ENCODE results near the gene ANKRD40.
"Not testable (repeated sequence)": the region's sequence is repeated elsewhere in the genome, so short reads cannot be mapped to it uniquely, and the experiment has no call there.

ANKRD40 gene

DNA sequence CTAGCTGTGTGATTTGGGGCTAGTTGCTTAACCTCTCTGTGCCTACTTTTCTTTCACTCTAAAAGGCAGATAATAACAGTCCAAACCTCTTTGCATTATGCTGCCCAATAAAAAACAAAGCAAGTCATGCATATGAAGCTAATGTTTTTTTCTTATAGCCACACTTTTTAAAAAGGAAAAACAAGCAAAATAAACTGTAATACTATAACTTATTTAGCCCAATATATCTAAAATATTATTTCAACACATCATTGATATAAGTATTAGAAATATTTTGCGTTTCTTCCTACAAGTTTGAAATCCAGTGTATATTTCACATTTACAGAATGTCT, 22.4 kb downstream of the ANKRD40 start:
- DNase-seq, result no peak

DNA sequence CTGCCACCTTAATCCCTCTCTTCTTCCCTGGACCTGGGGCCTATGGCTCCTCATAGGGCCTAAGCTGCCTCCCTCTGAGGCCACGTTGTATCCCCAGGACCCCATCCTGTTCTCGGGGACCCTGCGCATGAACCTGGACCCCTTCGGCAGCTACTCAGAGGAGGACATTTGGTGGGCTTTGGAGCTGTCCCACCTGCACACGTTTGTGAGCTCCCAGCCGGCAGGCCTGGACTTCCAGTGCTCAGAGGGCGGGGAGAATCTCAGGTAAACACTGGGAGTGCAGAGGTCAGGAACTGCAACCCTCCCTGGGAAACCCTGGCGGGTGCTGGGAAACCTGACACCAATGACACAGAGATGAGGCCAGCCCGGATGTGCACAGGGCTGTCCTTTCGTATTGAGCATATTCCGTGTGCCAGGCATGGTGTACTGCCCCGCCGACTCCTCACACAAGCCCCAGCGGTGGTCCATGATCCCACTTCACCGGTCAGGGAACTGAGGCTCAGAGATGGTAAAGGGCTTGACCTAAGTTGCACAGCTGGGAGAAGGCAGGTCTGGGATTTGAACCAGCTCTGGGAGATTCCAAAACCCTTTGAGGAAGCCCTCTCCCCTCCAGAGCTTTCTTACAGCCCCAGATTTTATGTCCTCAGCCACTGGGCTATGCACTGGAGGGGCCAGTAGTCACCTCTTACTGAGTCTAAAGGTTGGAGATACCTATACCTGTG, 22.9 kb downstream of the ANKRD40 start:
- DNase-seq, result no peak

DNA sequence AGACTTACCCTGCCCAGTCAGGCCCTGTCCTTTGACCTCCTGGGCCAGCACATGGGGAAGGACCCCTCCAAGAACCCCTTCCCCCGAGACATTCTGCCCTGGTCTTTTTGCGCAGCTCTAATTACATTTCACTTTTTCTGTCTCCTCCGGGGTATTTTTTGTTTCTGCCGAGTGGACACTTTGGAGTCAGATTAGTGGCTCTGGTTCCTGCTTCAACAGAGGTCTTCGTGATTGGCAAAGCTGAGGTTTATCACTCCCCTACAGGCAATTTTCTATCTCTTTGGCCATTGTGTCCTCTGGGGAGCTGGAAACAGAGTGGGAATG, 23.5 kb downstream of the ANKRD40 start:
- no peak for DNase-seq

- DNase-seq, result no peak
Observed at GRCh38 chr17:50683434-50684287, 24.1 kb downstream of the ANKRD40 start.

DNA sequence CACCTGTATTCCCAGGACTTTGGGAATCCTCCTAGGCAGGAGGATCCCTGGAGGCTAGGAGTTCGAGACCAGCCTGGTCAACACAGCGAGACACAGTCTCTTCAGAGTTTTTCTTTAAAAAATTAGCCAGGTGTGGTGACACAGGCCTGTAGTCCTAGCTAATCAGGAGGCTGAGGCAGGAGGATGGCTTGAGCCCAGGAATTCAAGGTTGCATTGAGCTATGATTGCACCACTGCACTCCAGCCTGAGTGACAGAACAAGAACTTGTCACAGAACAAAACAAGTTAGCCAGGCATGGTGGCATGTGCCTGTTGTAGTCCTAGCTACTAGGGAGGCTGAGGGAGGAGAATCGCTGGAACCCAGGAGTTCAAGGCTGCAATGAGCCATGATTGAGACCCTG, 24.8 kb downstream of the ANKRD40 start:
- no peak for DNase-seq

DNA sequence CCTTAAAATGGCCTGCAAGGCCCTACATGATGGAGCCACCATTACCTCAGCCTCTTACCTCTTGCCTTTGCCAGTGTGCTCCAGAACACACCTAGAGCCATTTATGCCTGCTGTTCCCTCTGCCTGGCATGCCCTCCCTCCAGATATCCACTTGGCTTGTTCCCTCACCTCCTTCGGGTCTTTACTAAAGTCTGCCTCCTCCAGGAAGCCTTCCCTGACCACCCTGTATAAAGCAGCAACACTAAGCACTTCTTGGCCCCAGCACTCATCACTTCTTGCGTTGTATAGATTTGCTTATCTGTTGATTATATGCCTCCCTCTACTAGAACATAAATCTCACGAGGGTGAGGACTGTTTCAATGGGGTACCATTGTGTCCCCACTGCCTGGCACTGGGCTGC, 25.3 kb downstream of the ANKRD40 start:
- DNase-seq, result no peak

GRCh38 chr17:50681263-50682200, 26.2 kb downstream of the ANKRD40 start:
- DNase-seq, result no peak

GRCh38 chr17:50680543-50681262, 27.0 kb downstream of the ANKRD40 start:
- DNase-seq, result not testable (repeated sequence)

DNA sequence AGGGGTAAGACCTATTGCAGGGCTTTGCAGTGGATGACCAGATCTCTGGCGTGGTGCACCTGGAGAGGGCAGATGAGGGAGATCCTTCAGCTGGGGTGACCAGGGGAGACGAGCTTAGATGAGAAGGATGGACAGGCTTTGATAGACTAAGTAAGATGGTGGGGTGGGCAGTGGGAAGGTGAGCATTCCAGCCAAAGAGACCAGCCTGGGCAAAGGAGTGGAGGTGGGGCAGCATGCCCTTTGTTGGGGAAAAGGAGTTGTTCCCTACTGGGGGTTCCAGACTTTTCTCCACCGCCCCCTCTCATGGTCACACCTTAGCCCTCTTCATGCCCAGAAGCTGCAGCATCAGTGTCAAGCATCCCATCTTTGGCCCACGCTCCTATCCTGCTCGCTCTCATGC, 27.6 kb downstream of the ANKRD40 start:
- DNase-seq, result no peak

GRCh38 chr17:50679008-50679544, 28.6 kb downstream of the ANKRD40 start:
- no peak for DNase-seq

DNA sequence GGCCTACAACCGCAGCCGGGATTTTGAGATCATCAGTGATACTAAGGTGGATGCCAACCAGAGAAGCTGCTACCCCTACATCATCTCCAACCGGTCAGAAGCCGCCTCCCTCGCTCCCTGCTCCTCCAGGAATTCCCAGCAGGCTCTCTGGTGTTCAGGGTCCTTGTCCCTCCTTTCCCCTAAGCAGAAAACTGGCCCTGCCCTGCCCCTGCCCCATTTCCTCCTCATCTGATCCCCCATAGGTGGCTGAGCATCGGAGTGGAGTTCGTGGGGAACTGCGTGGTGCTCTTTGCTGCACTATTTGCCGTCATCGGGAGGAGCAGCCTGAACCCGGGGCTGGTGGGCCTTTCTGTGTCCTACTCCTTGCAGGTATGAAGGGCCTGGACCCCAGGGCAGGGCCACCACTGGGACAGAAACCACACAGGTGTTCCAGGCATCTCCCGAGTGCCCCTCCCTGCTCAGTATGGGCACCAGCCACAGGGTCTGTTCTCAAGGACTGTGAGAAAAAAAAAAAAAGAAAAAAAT, 29.8 kb downstream of the ANKRD40 start:
- no peak for DNase-seq

DNA sequence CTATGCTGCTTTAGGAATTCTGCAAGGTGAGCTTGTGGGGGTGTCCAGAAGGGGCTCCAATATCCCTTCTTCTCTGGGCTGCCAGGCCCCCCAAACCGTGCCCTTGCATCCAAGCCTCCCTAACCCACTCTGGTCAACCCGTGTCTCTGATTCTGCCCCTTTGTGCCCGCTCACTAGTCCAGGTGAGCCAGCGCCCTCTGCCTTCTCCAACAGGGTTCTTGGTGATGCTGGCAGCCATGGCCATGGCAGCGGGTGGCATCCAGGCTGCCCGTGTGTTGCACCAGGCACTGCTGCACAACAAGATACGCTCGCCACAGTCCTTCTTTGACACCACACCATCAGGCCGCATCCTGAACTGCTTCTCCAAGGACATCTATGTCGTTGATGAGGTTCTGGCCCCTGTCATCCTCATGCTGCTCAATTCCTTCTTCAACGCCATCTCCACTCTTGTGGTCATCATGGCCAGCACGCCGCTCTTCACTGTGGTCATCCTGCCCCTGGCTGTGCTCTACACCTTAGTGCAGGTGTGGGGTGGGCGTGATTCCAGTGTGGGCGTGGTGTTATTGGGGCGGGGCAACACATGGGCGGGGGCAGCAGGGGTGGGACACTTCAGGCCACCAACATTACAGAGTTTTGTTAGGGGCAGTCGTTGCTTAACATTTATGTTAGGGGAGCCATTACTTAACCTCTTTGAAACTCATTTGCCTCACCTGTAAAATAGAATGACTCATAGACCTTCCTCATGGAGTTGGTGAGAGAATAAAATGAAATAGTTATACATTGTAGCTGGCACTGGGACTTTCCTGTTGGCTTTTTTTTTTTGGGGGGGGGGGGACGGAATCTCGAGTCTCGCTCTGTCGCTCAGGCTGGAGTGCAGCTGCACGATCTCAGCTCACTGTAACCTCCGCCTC, 31.4 kb downstream of the ANKRD40 start:
- no peak for DNase-seq

DNA sequence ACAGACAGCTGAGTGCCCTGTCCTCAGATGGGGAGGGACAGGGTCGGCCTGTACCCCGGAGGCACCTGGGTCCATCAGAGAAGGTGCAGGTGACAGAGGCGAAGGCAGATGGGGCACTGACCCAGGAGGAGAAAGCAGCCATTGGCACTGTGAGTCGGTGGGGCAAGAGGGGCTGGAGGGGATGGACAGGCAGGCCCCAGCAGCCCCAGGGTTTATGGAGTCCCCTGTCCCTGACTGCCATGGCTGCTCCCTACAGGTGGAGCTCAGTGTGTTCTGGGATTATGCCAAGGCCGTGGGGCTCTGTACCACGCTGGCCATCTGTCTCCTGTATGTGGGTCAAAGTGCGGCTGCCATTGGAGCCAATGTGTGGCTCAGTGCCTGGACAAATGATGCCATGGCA, 32.1 kb downstream of the ANKRD40 start:
- DNase-seq, result no peak

- DNase-seq, result no peak
Observed at GRCh38 chr17:50675190-50675589, 32.5 kb downstream of the ANKRD40 start.

- DNase-seq, result no peak
Observed at GRCh38 chr17:50672831-50673551, 34.7 kb downstream of the ANKRD40 start.

DNA sequence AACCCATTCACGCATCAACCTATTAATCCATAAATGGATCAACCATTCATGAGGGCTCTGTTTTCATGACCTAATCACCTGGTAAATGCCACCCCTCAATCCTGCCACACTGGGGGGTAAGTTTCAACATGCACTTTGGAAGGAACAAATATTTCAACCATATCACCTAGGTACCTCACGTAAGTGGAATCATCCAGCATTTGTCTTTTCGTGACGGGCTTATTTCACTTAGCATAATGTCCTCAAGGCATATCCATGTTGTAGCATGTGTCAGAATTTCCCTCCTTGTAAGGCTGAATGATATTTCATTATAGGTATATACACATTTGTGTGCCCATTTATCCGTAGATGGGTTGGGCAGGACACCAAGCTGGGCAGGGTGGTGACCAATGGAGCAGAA, 35.6 kb downstream of the ANKRD40 start:
- DNase-seq, result no peak

DNA sequence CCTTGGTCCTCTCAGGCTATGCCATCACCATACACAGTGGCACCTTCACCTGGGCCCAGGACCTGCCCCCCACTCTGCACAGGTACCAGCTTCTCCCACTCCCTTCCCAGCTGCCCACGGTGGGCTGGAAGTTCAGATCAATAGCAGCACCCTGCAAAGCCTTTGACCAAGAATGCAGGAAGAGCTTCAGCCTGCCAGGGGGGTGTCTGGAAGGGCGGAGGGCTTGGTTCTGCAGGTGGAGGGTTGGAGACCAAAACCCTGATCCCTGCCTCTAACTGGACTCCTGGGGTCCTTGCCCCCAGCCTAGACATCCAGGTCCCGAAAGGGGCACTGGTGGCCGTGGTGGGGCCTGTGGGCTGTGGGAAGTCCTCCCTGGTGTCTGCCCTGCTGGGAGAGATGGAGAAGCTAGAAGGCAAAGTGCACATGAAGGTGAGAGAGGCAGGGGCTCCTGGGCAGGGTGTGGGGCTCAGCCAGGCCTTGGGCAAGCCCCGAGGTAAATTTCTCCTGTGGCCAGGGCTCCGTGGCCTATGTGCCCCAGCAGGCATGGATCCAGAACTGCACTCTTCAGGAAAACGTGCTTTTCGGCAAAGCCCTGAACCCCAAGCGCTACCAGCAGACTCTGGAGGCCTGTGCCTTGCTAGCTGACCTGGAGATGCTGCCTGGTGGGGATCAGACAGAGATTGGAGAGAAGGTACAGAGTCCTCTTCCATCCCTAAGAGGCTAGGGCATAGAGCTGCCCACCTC, 38.7 kb downstream of the ANKRD40 start:
- no peak for DNase-seq

DNA sequence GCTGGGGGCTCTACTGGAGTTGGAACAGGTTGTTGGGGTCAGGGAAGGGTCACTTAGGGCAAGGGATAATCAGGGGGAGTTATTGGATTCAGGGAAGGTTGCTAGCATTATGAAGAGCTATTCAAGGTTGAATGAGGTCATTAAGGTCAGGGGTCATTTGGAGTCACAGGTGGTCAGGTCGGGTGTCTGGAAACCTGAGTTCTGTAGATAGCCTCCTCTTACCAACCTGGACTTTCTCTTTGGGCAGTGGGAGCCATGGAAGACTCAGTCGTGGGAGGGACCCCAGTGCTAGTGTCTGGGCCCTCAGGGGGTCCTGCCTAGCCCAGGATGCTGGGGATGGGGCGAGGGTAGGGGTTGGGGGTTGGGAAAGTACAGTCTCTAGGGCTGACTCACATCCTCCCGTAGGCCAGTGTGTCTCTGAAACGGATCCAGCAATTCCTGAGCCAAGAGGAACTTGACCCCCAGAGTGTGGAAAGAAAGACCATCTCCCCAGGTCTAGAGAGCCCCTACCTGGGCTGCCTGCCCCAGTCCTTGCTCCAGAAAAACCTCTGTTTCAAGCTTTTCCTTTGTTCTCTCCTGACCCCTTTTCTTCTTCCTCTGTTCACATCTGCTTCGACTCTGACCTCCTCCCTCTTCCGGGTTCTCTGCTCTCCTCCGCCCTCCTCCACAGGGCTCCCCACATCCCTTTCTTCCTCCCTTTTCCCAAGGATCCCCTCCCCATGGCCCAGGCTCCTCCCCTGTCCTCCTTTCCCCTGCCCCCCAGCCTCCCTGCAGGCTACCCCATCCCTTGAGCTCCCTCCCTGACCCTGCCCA, 39.5 kb downstream of the ANKRD40 start:
- DNase-seq, result no peak

All from activated gamma-delta T cell treated with Interleukin-2 at 50 U/mL for 16 hours (primary cell).